GM06990 (cell line): ENCODE measurements around the gene ZAP70.
A peak's percentile ranks its signal among the peaks of the same experiment; 100 is the strongest.

ENCODE experiments used
- DNase-seq: peaks from one replicate; pipeline ENCODE4 v3.0.0-alpha.2; 2011; ENCODE audit not compliant: insufficient read length; ENCODE audit errors: extremely low read depth
- H3K27me3 ChIP-seq: replicated peaks from 2 replicates; pipeline ENCODE4 v1.6.0; 2011; ENCODE audit warnings: low read length; ENCODE audit not compliant: control insufficient read depth, insufficient read depth
- H3K36me3 ChIP-seq: 2 replicates; pipeline ENCODE4 v1.5.1; 2011; ENCODE audit warnings: low read length; ENCODE audit not compliant: control insufficient read depth, insufficient read depth
- H3K4me3 ChIP-seq: replicated peaks from 2 replicates; pipeline ENCODE4 v1.5.1; 2011; ENCODE audit warnings: low read depth, mild to moderate bottlenecking, control low read depth, low read length
- TF ChIP-seq, protein P1 (sequence below): IDR thresholded peaks from 2 replicates; pipeline ENCODE4 v1.5.1; 2011; ENCODE audit warnings: low read length, control low read depth, mild to moderate bottlenecking, inconsistent platforms; ENCODE audit not compliant: insufficient read depth, poor library complexity, severe bottlenecking

The ZAP70 gene

DNA sequence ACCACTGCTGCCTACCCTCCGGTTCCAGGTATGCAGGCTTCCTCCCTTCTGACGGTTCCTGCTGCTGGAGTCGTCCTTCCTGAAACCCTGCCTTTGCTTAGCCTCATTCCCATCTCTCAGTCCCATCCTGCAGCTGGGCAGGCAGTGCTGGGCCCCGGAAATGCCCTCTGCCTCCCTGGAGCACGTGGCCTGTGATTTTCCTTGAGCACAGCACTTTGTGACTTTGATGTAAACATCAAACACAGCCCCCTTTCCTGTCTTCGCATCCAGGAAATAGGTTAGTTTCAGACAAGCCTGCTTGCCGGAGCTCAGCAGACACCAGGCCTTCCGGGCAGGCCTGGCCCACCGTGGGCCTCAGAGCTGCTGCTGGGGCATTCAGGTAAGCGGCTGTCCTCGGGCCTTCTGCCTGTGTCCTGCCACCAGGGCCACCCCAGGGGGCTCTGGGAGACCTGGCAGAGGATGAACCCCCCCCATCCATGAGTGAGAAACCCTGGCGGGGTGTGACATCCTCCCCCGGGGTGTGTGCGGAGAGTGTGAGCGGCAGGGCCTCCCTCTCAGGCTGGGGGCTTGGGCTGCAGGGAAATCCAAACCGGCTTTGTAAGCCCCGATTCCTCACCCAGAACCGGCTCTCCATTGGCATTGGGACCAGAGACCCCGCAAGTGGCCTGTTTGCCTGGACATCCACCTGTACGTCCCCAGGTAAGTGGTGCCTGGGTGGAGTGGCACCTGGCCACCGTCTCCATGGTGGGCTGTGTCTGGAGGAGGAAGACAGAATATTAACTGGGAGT is at the start of gene ZAP70:
ZAP70 (plus strand) TSS at position 281 of the 788 bp plus-strand sequence. CDS start 10,461 bp downstream, outside the sequence.
- no peak within 1 kb of the TSS for H3K4me3 ChIP-seq
- TF ChIP-seq, protein P1, sequence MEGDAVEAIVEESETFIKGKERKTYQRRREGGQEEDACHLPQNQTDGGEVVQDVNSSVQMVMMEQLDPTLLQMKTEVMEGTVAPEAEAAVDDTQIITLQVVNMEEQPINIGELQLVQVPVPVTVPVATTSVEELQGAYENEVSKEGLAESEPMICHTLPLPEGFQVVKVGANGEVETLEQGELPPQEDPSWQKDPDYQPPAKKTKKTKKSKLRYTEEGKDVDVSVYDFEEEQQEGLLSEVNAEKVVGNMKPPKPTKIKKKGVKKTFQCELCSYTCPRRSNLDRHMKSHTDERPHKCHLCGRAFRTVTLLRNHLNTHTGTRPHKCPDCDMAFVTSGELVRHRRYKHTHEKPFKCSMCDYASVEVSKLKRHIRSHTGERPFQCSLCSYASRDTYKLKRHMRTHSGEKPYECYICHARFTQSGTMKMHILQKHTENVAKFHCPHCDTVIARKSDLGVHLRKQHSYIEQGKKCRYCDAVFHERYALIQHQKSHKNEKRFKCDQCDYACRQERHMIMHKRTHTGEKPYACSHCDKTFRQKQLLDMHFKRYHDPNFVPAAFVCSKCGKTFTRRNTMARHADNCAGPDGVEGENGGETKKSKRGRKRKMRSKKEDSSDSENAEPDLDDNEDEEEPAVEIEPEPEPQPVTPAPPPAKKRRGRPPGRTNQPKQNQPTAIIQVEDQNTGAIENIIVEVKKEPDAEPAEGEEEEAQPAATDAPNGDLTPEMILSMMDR, result no peak
- H3K27me3 ChIP-seq, result no peaks in the 10 kb centered on the region
- H3K36me3 ChIP-seq, result no peaks in the 10 kb centered on the region
- DNase-seq, result no peak

DNA sequence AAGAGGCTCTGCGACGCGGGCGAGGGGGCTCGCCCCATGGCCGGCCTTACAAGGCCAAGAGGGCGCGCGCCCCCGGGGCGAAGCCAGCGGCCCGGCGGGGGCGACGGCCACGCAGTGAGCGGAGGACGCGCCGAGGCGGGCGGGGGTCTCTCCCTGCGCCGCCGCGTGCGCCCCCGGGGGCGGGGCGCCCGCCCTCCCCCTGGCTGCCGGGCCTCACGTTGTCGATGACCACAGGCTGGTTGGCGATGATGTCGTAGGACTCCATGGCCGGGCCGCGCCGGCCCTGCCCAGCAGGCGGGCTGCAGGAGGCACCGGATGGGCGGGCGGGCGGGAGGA is 49.8 kb upstream of the ZAP70 start:
- H3K4me3 ChIP-seq, result peak overlapping the region; percentile 92
- no peak for DNase-seq
- no peaks in the 10 kb centered on the region for H3K27me3 ChIP-seq
- TF ChIP-seq, protein P1, result no peak
- H3K36me3 ChIP-seq, result peaks cover 13% of the 10 kb centered on the region

DNA sequence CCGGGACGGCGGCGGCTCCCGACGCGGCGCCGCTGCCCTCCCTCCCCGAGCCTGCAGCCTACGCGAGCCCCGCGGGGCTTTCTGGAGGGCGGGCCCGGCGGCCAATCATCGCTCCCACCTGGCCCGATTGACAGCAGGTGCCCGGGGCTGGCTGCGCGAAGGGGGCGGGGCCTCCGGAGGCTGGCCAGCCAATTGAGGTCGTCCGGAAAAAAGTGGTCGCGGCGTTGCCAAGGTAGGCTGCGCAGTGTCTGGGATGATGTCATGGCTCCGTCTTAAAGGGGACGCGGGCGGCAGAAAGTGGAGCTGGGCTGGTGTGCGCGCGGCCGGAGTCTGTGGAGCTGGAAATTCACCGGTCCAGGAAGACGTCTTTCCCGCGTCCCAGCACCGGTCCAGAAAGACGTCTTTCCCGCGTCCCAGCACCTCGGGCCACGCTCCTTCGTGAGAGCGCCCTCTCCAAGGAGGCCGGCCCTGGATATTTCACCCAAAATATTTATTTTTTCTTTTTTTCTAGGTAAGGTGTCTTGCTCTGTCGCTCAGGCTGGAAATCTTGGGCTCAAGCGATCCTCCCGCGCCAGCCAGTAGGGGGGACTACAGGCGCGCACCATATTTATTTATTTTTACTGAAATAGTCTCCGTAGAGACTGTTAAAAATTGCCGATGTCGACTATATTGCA is 49.3 kb upstream of the ZAP70 start, which contains the start of gene ACTR1B:
ACTR1B (minus strand) TSS at position 83 of the 674 bp plus-strand sequence. CDS start 154 bp downstream, outside the sequence.
- DNase-seq, result peak; percentile 99
- H3K27me3 ChIP-seq, result no peaks in the 10 kb centered on the region
- peaks cover 8% of the 10 kb centered on the region for H3K36me3 ChIP-seq
- TF ChIP-seq, protein P1, result peak; percentile 57
- peak within 1 kb of the TSS; percentile 92 for H3K4me3 ChIP-seq

DNA sequence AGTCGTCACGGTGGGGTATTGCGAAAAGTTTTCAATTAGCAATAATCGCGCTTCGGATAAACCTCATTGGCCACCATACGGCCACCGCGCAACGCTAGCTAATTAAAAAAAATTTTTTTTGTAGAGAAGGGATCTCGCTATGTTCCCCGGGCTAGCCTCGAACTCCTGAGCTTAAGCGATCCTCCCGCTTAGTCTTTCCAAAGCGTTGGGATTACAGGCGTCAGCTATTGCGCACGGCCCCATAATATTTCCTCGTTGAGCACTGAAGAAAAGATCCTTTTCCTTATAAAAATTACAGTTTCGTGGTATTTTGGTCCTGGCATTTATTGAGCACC is 48.8 kb upstream of the ZAP70 start:
- H3K4me3 ChIP-seq, result peak overlapping the region; percentile 88
- peaks cover 5% of the 10 kb centered on the region for H3K36me3 ChIP-seq
- DNase-seq, result no peak
- TF ChIP-seq, protein P1, result no peak
- no peaks in the 10 kb centered on the region for H3K27me3 ChIP-seq

DNA sequence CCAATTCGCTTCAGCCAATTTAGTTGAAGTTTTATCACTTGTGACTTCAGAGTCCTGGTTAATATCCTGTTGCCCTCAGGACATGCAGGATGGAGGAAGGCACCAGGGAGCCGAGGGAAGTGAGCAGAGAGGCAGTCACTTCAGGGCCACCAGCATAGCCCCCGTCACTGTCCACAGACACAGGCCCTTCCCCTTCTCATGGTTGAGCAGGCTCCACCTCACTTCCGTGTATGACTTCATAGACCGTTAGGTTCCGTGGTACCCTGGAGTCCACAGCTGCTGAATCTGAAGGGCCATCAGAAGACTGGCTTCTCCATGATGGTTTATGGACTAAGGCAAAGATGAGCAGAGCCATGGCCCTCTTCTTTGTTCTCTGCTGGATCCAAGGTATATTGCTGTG is 43.9 kb upstream of the ZAP70 start, which contains the start of gene C2orf92:
C2orf92 (plus strand) TSS at position 266 of the 400 bp plus-strand sequence; CDS start at position 342, 76 bp downstream.
- TF ChIP-seq, protein P1, result no peak
- no peak for DNase-seq

More for the DNA sequence above, 43.9 kb upstream of the ZAP70 start, which contains the start of gene C2orf92:
- no peaks in the 10 kb centered on the region for H3K27me3 ChIP-seq
- no peaks in the 10 kb centered on the region for H3K36me3 ChIP-seq
- no peak within 1 kb of the TSS for H3K4me3 ChIP-seq
